SJCRH30 (cell line): Measurements from ENCODE around the gene WDR90. TPM values are rescaled to one million over a fixed set of nuclear protein-coding genes. Genes with fewer than 3 reads are reported as not detected.

Experiments
- DNase-seq, 2 experiments: peaks; one replicate each; pipeline ENCODE4 v3.0.0-alpha.2; 2015 to 2020
- H3K27ac ChIP-seq: fragments of 250-450 bp; sonication (Bioruptor Pico); 2 replicates; pipeline ENCODE4 v1.5.1; 2020; ENCODE audit warnings: mild to moderate bottlenecking, moderate library complexity
- H3K27me3 ChIP-seq: fragments of 250-450 bp; sonication (Bioruptor Pico); 2 replicates; pipeline ENCODE4 v1.5.1; 2020; ENCODE audit warnings: mild to moderate bottlenecking, moderate library complexity
- H3K36me3 ChIP-seq: fragments of 250-450 bp; sonication (Bioruptor Pico); 2 replicates; pipeline ENCODE4 v1.5.1; 2020; ENCODE audit warnings: mild to moderate bottlenecking, moderate library complexity
- H3K4me1 ChIP-seq: fragments of 250-450 bp; sonication (Bioruptor Pico); 2 replicates; pipeline ENCODE4 v1.5.1; 2020; ENCODE audit warnings: mild to moderate bottlenecking, moderate library complexity
- H3K4me3 ChIP-seq: fragments of 250-450 bp; sonication (Bioruptor Pico); 2 replicates; pipeline ENCODE4 v1.5.1; 2020; ENCODE audit warnings: mild to moderate bottlenecking, moderate library complexity
- H3K9me3 ChIP-seq: fragments of 250-450 bp; sonication (Bioruptor Pico); replicated peaks from 2 replicates; pipeline ENCODE4 v1.5.1; 2020; ENCODE audit warnings: mild to moderate bottlenecking, moderate library complexity
- total RNA-seq: library from RNA; depleted of rRNA; stranded (reverse); fragments of >200 nt; shearing (Covaris generic); gene quantifications from 2 replicates; pipeline ENCODE4 v1.2.3, GENCODE V29; 2014

Gene WDR90
- total RNA-seq, 1 experiment from 2014 or later = 18.3 TPM

DNA sequence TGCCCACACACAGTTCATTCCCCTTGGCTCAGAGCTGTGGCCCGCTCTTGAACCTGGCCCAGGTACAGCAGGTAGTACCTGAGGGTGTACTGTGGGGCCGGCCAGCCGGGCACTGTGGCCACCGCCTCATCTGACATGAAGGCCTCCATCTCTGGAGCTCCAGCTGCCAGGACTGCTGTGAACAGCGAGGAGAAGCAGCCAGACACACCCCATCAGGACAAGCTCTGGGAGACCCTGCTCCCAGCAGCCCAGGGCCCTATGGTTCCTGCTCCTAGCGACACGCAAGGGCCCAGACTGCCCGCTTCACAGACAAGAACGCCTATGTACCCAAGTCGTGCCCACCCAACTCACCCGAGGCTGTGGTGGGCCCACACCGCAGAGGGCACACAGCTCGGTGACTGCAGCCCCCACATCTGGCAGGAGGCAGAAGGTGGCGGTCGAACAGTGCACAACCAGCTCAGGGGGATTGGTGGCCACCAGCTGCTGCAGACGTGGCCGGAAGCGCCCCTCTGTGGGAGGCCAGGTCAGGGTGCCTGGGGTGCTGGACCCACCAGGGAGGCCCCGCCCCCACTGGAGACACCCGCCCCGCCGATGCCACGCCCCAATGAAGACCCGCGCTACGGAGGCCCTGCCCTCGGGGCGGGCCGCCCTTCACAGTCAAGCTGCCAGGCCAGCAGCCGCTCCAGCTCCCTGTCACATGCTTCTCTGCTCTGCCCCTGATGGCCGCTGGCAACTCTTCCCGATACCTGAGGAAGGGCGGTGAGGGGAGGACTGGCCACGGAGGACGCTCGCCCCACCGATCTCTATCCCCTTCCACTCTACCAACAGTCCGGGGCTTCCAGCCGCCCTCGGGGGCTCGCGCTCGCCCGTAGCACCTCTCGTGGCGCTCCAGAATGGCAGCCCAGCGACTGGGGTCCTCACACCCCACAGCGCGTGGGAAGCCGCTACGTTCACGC, 30.0 kb downstream of the WDR90 start:
- H3K4me1 ChIP-seq = peaks cover 20% of the 10 kb centered on the region
- H3K27me3 ChIP-seq = no peaks in the 10 kb centered on the region
- H3K9me3 ChIP-seq = no peaks in the 10 kb centered on the region
- peak overlapping the region; percentile 65 for H3K4me3 ChIP-seq
- peak; percentile 92 to 93 for DNase-seq
- H3K27ac ChIP-seq = peak overlapping the region; percentile 82
- H3K36me3 ChIP-seq = peaks cover 20% of the 10 kb centered on the region

DNA sequence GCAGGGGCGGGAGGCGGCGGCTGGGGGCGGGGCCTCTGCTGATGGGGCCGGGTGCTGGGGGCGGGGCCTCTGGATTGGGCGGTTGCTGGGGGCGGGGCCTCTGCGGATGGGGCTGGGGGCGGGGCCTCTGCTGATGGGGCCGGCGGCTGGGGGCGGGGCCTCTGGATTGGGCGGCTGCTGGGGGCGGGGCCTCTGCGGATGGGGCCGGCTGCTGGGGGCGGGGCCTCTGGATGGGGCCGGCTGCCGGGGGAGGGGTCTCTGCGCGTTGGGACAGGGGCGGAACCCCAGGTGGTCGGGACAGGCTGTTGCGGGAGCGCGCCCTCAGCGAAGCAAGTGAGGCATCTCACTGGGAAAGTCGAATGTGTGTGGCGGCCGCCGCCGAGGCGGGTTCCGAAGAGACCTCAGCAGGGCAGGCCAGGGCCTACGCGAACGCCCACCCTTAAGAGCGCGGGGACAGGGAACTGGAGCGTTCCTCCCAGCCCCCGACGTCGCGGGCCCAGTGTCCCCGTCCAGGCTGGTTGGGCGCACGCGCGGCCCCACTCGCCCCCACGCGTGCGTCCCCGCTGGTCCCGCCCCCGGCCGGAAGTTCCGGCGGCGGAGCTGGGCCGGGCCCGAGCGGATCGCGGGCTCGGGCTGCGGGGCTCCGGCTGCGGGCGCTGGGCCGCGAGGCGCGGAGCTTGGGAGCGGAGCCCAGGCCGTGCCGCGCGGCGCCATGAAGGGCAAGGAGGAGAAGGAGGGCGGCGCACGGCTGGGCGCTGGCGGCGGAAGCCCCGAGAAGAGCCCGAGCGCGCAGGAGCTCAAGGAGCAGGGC, 30.9 kb downstream of the WDR90 start, which contains the start of gene STUB1:
STUB1 (plus strand) TSS at position 597 of the 811 bp plus-strand sequence; CDS start at position 713, 116 bp downstream.
- peak within 1 kb of the TSS; percentile 69 for H3K4me3 ChIP-seq
- peaks cover 20% of the 10 kb centered on the region for H3K4me1 ChIP-seq
- peak within 1 kb of the TSS; percentile 82 for H3K27ac ChIP-seq
- no peaks in the 10 kb centered on the region for H3K27me3 ChIP-seq
- H3K36me3 ChIP-seq = peaks cover 17% of the 10 kb centered on the region
- H3K9me3 ChIP-seq = no peaks in the 10 kb centered on the region
- peak; percentile 92 to 93 for DNase-seq

DNA sequence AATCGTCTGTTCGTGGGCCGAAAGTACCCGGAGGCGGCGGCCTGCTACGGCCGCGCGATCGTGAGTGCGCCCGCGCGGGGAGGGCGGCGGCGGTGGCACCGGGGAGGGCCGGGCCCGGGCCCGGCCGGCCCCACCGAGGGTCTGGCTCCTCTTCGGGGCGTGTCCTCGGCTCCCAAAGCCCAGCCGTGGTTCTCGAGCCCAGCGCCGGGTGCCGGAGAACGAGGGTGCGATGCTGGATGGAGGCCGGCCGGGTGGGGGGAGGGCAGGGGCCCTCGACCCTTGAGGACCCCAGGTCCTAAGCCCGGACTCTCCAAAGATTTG, 31.4 kb downstream of the WDR90 start:
- peak overlapping the region; percentile 69 for H3K4me3 ChIP-seq
- peaks cover 20% of the 10 kb centered on the region for H3K4me1 ChIP-seq
- H3K36me3 ChIP-seq = peaks cover 17% of the 10 kb centered on the region
- H3K27me3 ChIP-seq = no peaks in the 10 kb centered on the region
- no peaks in the 10 kb centered on the region for H3K9me3 ChIP-seq
- DNase-seq = no peak
- H3K27ac ChIP-seq = no peak overlapping the region

DNA sequence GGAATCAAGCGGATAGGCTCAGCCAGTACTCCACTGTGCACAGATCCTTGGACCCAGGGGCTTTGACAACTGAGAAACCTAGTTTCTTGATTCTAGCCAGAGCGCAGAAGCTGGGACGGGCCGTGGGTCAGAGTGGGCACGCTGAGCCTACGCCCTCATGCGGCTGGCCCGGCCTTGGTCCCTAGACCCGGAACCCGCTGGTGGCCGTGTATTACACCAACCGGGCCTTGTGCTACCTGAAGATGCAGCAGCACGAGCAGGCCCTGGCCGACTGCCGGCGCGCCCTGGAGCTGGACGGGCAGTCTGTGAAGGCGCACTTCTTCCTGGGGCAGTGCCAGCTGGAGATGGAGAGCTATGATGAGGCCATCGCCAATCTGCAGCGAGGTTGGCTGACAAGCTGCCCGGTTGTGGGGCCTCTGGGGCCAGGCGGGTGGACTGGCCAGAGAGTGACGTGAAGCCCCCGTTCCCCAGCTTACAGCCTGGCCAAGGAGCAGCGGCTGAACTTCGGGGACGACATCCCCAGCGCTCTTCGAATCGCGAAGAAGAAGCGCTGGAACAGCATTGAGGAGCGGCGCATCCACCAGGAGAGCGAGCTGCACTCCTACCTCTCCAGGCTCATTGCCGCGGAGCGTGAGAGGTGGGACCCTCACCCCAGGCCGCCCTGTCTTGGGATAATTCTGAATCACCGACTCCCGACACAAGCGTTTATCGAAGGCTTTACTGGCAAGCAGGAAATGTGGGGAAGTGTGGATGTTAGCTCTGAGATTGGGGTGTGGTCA, 32.0 kb downstream of the WDR90 start:
- peak overlapping the region; percentile 69 for H3K4me3 ChIP-seq
- no peak overlapping the region for H3K27ac ChIP-seq
- peaks cover 20% of the 10 kb centered on the region for H3K36me3 ChIP-seq
- no peaks in the 10 kb centered on the region for H3K27me3 ChIP-seq
- no peaks in the 10 kb centered on the region for H3K9me3 ChIP-seq
- peaks cover 20% of the 10 kb centered on the region for H3K4me1 ChIP-seq
- DNase-seq = no peak

DNA sequence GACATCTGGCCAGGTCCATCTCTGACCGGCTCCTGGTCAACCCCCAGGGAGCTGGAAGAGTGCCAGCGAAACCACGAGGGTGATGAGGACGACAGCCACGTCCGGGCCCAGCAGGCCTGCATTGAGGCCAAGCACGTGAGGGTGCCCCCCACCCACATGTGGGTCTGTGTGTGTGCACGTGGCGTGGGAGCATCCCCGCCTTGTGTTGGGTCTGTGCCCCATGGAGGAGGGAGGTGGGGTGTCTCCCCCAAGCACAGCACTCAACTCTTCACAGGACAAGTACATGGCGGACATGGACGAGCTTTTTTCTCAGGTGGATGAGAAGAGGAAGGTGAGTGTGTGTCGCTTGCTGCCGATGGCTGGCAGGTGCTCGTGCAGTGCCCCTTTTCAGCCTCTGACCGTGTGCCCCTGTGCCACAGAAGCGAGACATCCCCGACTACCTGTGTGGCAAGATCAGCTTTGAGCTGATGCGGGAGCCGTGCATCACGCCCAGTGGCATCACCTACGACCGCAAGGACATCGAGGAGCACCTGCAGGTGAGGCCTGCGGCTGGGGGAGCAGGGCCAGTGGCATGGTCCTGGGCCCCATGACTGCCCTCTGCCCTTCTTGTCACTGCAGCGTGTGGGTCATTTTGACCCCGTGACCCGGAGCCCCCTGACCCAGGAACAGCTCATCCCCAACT, 32.7 kb downstream of the WDR90 start:
- peak overlapping the region; percentile 69; the same call in 1 of the 2 replicates for H3K4me3 ChIP-seq

DNA sequence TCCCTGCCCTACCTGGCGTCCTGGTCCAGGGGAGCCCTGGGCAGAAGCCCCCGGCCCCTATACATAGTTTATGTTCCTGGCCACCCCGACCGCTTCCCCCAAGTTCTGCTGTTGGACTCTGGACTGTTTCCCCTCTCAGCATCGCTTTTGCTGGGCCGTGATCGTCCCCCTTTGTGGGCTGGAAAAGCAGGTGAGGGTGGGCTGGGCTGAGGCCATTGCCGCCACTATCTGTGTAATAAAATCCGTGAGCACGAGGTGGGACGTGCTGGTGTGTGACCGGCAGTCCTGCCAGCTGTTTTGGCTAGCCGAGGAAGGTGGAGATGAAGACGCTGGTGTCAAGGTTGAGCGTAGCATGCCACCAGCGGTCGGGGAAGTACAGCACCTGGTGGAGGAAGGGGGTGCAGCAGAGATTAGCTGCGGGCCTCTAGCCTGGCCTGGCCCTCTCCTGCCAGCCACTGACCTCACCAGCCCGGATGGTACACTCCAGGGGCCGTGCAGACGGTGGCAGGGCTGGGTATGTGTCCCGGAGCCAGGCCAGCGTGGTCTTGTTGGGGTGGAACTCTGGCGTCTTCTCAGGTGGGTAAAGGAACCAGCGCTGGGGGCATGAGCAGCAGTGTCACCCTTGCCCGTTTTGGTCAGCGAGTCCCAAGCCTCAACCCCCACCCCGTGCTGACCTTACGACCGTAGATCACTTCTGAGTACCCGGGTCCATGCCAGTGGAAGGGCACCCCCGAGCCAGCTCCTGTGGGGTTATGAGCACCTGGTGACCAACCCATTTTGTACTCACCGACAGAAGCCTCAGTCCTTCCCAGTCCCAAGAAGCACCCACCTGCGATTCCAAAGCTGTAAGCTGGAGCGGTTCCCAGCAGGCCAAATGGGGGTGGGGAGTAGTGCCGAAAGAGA, 33.6 kb downstream of the WDR90 start:
- H3K27ac ChIP-seq = no peak overlapping the region
- no peaks in the 10 kb centered on the region for H3K9me3 ChIP-seq
- no peak overlapping the region; the same call in 1 of the 2 replicates for H3K4me3 ChIP-seq
- H3K27me3 ChIP-seq = no peaks in the 10 kb centered on the region
- peaks cover 20% of the 10 kb centered on the region for H3K4me1 ChIP-seq
- DNase-seq = no peak
- peaks cover 20% of the 10 kb centered on the region for H3K36me3 ChIP-seq

More for the DNA sequence above, 32.7 kb downstream of the WDR90 start:
- Histone ChIP-seq H3K36me3 (peaks cover 20% of the 10 kb centered on the region), H3K27me3 (no peaks in the 10 kb centered on the region), H3K4me1 (peaks cover 20% of the 10 kb centered on the region), H3K27ac (no peak overlapping the region), H3K9me3 (no peaks in the 10 kb centered on the region)
- DNase-seq = peak; percentile 52

DNA sequence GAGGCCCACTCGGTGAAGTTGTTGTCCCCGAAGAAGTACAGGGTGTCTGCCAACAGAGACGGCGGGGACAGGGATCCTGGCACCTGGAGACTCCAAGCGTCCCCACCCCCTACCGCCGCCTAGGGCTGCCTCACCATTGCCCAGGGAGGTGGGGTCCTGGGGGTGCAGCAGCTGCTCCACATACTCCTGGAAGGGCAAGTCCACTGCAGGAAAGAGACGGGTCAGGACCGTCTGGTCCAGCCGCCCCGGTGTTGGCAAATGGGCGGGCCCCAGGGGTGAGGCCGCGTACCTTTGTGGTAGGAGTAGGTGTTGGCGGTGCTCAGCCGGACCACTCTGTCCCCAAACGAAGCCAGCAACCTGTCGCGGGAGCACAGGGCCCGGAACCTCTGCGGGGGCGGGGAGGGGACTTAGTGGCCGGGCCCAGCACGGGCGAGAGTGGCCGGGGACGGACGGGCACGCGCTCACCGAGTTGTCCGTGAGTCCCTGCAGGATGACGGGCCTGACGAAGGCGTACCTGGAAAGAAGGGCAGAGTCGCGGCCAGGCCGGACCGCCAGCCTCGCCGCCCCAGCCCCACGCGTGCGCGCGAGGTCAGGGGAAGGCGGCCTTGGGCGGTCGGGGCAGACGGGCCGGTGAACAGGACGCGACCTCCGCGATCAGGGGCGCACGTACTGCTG, 34.4 kb downstream of the WDR90 start:
- Histone ChIP-seq H3K36me3 (peaks cover 20% of the 10 kb centered on the region), H3K9me3 (no peaks in the 10 kb centered on the region), H3K27me3 (no peaks in the 10 kb centered on the region), H3K27ac (no peak overlapping the region), H3K4me3 (peak overlapping the region; percentile 56), H3K4me1 (peaks cover 17% of the 10 kb centered on the region)
- no peak for DNase-seq

DNA sequence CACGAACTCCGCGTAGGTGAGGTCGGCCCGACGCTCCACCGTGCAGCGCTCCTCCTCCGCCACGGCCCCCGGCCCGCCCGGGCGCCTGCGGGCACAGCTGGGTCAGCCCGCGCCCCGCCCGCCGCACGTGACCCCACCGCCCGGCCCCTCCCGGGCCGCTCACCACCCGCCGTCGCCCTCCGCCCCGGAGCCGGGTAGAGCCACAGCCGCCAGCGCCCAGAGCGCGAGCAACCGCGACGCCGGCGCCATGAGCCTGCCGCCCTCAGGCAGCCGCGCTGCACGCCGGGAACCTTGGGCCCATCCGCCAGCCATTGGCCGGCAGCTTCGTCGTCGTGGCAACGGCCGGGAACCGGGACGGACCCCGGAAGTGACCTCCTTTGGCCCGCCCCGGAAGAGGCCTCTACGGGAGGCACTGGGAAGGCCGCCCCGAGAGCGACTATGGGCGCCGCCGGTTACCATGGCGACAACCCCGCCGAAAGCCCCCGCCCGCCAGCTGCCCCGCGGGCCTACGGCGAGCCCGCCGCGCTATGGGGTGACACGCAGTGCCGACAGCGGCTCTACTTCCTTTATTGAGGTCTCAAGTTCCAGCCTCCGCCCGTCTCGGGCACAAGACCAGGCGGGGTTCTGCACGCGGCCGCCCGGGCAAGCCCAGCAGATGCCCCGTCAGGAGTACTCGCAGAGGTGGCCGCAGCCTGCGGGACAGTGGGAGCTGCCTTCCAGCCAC, 35.1 kb downstream of the WDR90 start, which contains the start of gene JMJD8:
JMJD8 (minus strand) TSS at position 264 of the 724 bp plus-strand sequence; CDS start at position 249, 15 bp downstream.
- no peaks in the 10 kb centered on the region for H3K9me3 ChIP-seq
- no peaks in the 10 kb centered on the region for H3K27me3 ChIP-seq
- H3K4me1 ChIP-seq = peaks cover 10% of the 10 kb centered on the region
- no peak within 1 kb of the TSS for H3K27ac ChIP-seq
- H3K4me3 ChIP-seq = peak within 1 kb of the TSS; percentile 56
- H3K36me3 ChIP-seq = peaks cover 20% of the 10 kb centered on the region
- peak; percentile 96 to 97 for DNase-seq

DNA sequence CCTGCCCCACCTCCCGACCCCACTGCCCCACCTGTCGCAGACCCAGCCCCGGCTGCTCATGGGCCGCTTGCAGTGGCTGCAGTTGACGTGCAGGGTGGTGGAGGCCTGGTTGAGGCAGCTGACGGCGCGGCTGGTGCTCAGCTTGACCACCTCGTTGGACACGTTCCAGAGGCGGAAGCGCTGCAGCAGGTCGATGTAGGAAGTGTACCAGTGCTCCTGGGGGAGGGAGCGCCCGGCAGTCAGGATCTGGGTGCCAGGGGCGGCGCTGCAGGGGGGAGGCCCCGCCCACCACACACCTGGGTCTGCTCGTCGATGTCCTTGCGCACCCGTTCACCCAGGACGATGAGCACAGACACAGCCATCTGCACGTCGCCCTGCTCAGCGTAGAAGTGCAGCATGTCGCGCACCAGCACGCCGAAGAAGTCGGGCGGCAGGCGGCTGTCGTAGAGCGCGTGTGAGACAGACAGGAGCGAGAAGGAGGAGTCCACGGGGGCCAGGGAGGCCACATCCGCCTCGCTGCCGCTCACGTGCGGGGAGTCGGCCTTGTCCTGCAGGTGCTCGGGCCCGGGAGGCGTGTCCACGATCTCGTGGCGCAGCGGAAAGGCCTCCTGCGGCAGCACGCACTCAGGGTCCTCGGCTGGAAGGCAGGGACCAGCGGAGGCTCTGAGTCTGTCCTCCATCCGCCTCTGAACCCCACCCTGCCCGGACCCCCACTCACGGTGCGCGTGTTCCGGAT, 36.0 kb downstream of the WDR90 start:
- Histone ChIP-seq H3K9me3 (no peaks in the 10 kb centered on the region), H3K4me3 (no peak overlapping the region), H3K27me3 (no peaks in the 10 kb centered on the region), H3K36me3 (peaks cover 20% of the 10 kb centered on the region), H3K27ac (no peak overlapping the region), H3K4me1 (peaks cover 10% of the 10 kb centered on the region)
- DNase-seq = no peak

DNA sequence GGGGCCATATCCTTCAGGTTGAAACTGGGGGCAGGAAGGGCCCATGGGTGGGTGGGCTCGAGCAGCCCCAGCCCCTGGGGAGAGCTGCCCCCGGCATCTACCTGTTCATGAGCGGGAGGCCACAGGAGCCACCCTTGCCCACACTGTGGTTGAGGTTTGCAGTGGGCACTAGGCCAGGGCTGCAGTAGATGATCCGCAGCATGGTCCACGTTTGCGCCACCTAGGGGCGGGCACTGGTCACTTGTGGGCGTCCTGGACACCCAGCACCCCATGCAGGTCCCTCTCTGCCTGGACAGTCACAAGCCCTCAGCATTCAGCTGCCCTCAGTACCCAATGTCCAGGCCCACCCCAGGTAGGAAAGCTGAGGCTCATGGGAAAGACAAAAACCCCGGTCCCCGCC, 36.8 kb downstream of the WDR90 start:
- no peaks in the 10 kb centered on the region for H3K27me3 ChIP-seq
- DNase-seq = peak in 1 of 2 experiments; percentile 49
- no peak overlapping the region for H3K27ac ChIP-seq
- peaks cover 10% of the 10 kb centered on the region for H3K4me1 ChIP-seq
- H3K9me3 ChIP-seq = no peaks in the 10 kb centered on the region
- H3K4me3 ChIP-seq = no peak overlapping the region
- peaks cover 20% of the 10 kb centered on the region for H3K36me3 ChIP-seq

DNA sequence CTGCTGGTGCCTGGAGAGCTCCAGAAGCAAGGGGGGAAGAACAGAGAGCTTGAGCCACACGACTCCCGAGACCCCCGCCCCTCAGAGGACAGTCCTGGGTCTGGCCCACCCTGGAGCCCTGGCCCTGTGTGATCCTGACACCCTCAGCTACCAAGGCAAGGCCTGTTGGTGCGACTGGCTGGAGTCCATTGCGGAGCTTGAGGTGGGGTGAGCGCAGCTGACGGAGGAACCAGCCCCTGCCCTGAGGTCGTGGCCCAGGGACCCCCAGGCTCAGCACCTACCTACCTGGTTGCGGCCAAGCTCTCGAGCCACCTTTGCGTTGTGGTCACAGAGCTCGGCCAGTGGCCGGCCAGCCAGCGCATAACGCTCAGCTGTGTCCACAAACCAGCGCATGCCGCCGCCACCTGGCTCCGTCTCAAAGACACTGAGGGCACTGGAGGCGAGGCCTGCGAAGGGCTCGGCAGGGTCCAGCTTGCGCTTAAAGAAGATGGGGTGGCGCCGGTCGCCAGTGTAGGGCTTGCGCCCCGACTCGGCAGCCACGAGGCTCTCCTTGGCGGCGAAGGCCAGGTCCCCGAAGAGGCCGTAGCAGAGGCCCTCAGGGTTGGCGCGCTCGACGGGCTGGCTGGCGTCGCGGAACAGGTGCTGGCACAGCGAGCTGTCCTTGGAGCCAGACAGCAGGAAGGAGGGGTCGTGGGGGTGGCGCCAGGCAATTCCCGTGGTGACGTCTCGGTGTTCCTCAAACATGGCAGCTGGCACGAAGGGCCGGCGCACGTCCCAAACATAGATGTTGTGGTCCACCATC, 37.5 kb downstream of the WDR90 start:
- no peak overlapping the region for H3K27ac ChIP-seq
- no peak overlapping the region for H3K4me3 ChIP-seq
- H3K36me3 ChIP-seq = peaks cover 18% of the 10 kb centered on the region
- no peak for DNase-seq
- no peaks in the 10 kb centered on the region for H3K27me3 ChIP-seq
- H3K9me3 ChIP-seq = no peaks in the 10 kb centered on the region
- peaks cover 5% of the 10 kb centered on the region for H3K4me1 ChIP-seq
